Globus pallidus (tissue), 1 donor: Measurements from ENCODE around the gene RAI2.

Experiments used
- DNase-seq: peaks from one replicate; pipeline ENCODE4 v3.0.0-alpha.2; 2015; ENCODE audit warnings: low spot score

RAI2 gene

GRCh38 chrX:17860811-17861488 lies at the start of gene RAI2:
RAI2 (minus strand) TSS chrX:17861298; CDS start chrX:17802010, 59,288 bp downstream.
- DNase-seq = no peak

DNA sequence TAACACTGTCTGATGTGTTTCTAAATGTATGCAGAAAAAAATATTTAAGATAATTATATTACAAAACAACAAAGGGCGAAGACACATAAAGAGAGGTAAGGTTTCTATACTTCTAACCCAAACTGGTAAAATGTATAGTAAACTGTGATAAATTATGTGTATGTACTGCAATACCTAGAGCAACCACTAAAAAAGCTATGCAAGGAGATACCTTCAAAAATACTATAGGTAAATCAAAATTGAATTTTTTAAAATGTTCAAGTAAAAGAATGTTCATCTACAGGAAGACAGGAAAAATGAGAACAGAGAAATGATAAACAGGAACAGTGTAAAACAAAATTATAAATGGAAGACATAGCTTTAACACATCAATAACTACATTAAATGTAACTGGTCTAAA lies 27.3 kb upstream of the RAI2 start:
- DNase-seq = no peak

GRCh38 chrX:17882680-17883079 lies 21.6 kb upstream of the RAI2 start:
- DNase-seq = no peak

GRCh38 chrX:17878028-17878670 lies 17.1 kb upstream of the RAI2 start:
- no peak for DNase-seq

DNA sequence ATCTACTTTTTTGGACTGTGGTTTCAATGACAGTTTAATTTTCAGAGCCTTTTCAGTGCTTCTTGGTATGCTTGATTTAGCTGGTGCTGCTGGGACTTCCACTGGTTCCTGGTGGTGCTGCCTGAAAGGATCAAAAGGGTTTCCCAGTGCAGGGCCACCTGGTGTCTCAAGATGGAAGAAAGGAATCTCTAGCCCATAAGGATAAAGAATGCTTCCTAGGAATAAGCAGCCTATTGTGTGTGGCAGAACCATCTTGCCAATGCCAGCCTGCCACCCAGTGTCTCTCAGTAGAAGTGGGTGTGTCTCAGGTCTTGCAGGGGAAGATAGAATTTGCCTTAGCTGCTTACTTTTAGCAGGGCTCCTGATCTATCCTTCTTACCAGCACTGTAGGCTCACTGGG lies 15.0 kb upstream of the RAI2 start:
- no peak for DNase-seq

DNA sequence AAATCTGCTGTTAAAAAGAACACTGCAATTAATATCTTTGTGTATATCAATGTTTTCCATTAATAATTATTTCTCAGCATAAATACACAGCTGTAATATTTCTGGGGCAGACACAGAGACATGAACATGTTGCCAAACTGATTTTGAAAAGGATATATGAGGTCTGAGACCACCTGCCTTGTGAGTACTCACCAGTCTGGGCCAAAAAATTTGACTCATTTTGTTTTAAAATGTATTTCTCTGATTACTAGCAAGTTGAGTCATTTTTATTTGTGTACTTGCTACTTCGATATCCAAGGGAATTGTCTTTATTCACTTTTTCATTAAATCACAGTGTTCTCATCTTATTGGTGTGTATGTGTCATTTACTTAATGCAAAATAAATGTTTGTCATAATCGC lies 8.5 kb upstream of the RAI2 start:
- DNase-seq = no peak

DNA sequence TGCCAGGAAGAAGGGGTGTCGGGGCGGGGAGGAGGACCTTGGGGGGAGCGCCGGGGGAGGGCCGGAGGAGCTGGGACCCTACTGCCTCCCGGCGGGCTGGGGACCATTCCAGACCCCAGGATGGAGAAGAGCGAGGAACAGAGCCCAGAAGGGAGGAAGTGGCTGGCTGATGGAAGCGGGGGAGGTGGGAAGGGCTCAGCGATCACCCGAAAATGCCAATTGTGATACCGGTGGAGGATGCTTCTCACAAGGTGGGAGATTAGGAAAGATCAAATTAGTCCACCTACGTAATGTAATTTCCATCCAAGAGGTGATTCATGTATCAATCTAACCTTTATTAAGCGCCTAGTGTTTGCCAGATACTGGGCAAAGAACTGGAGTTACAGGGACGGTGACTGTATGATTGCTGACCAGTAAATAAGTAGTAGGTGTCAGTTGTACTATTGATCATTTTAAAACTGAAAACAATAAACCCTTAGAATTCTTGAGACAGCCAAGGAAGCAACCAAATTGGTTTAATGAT lies 452 bp upstream of the RAI2 start:
- no peak for DNase-seq

- DNase-seq = no peak
These were observed 818 bp downstream of the RAI2 start for GRCh38 chrX:17860179-17860780.

DNA sequence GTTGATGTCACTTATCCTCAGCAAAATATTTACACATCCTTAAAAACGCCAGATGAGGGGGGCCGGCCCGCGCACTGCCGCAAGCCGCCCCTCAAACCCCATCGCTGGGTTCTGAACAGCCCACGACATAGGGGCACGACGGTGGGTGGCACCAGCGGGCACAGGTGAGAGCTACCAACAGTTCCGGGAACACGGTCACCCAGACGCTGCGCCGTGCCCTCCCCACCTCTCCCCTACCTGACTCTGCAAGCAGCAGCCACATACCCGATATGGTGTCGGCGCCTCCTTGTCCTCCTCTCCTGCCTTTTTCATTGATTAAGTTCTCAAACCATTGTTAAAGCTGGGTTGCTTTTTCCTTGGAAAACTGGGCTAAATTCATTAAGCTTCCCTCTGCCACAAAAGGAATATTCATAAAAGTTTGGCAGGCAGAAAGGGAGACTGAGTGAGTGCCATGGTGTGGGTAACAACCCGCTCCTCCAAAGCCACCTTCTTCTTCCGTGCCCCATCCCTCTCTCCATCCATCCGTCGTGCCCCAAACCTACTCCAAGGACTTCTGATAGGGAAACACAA lies 1.4 kb downstream of the RAI2 start:
- DNase-seq = no peak

DNA sequence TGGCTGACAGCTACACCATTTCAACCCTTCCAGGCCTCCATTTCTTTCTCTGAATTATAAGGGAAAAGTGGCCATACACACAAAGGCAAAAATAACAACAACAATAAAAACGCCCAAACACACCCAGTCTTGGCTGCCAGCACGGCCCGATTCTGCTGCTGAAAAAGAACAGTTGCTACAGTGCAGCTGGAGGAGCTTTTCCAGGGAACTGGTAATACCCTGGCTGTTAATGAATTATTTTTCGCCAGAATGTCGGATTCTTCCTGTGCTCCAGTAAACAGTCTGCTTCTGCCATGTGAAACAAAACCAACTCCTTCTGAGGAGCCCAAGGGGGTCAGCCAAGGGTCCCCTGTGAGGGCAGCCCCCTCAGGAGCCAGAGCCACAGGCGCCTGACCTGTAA lies 6.6 kb downstream of the RAI2 start:
- no peak for DNase-seq

DNA sequence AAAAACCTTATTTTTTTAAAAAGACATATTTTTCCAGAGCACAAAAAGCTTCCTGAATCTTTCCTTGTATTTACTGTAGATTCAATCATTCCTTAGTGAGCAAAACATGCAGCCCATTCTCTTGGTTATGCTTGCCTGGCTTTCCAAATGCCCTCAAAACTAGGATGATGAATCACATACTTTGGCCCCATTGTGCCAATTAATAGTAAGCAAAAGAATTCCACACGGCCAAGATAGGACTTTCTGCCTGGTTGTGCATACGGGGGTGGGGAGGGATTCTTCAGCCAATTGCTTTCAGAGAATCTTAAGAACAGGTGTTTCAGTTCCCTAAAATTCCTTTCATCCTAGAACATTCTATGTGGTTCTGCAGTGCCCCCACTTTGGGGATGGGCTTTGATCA lies 7.0 kb downstream of the RAI2 start:
- DNase-seq = no peak

- no peak for DNase-seq
These were observed 9.2 kb downstream of the RAI2 start for GRCh38 chrX:17851874-17852273.

DNA sequence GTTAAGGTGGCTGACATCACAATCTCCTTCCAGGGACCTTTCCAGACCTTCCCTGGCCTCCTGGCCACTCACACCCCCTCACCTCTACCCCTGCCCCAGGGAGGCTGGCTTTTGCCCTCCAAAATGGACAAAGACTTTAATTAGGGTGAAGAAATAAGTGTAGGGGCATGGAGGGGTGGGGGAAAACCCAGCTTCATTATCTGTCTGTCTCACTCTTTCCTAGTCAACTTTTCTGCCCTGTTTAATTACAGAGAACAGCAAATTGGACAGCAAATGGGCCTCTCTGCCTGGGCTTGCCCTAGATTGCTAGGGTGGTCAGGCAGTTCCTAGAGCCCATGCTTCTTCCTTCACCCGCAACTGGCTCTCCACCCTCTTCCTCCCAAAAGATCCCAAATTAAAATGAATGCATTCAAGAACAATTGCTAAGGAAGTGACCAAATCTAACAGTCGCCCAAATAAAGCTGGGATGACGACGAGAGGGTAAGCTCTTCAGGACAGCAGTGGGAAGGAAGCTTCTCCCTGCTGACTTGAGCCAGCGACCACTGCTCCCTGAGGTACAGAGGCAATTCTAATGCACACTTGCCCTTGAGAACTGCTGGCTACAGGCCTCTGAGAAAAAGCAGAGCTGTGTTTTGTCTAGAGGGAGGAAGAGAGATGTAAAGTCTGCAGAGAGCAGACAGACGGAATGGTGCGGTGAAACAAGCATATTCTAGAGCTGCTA lies 12.4 kb downstream of the RAI2 start:
- no peak for DNase-seq

DNA sequence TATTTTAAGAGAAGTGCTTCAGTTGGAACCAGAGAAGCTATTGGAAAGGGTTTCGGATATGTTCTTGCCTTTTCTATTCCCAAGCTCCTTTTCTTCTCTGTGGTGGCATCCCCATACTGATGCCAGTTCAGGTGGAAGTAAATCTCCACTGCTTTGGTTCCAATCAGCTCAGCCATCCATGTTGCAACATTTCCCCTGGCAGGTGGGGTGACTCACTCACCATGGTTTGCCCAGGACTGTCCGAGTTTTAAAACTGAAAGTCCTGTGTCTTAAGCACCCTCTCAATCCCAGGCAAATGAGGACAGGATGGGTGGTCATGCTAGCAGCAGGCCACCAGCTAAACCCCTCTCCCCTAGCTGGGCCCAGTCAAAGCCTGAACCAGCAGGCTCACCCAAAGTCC lies 15.1 kb downstream of the RAI2 start:
- no peak for DNase-seq

GRCh38 chrX:17844236-17844635 lies 16.9 kb downstream of the RAI2 start:
- DNase-seq = no peak

GRCh38 chrX:17842769-17843525 lies 18.2 kb downstream of the RAI2 start:
- DNase-seq = no peak

GRCh38 chrX:17839269-17839668 lies 21.8 kb downstream of the RAI2 start:
- DNase-seq = no peak

- DNase-seq = no peak
These were observed 24.3 kb downstream of the RAI2 start for GRCh38 chrX:17836830-17837229.

DNA sequence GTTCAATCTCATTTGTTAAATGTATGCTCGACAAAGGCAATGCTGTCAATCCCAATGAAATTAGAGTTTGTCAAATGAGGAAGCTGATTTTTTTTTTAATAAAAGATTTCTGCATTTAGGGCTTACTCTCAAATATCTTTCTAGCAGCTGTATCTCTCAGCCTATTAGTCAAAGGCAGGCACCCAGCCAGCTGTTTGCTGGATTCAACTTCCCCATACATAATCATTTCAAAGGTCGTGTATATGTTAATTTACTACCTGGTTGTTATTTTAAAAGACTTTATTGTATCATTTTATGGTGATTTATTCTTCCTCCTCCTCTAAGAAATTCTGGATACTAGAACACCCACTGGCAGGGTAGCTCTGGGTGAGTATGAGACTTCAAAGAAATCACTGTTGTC lies 27.1 kb downstream of the RAI2 start:
- DNase-seq = no peak

DNA sequence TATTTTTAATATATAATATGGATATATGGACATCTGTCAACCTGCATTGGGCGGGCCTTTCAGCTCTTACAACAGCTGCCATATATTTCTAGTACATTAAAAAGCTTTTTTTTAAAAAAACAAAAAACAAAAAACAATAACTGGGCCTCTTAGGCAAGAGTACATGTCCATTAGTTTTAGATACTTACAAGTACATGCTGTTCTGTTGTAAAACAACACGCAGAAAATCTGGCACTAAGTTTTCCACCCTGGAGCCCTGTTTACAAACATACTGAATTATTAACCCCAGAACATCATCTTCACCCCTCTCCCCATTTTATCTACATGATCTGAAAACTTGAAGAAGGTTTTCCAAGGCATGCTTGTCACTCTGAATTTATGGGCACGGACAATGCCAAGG lies 29.8 kb downstream of the RAI2 start:
- no peak for DNase-seq

GRCh38 chrX:17830211-17830610 lies 30.9 kb downstream of the RAI2 start:
- no peak for DNase-seq

GRCh38 chrX:17829566-17829965 lies 31.5 kb downstream of the RAI2 start:
- DNase-seq = no peak
